H9 (cell line): ENCODE data around the gene PCSK6. TPM values are rescaled to one million over a fixed set of nuclear protein-coding genes. Genes with fewer than 3 reads are reported as not detected.

Experiments
- DNase-seq: peaks from one replicate; pipeline ENCODE4 v3.0.0-alpha.2; 2017
- H2AFZ ChIP-seq: one replicate; pipeline ENCODE4 v1.6.1; 2013; ENCODE audit warnings: mild to moderate bottlenecking, low read length, control low read depth, moderate library complexity
- H2AK5ac ChIP-seq: 2 replicates; pipeline ENCODE4 v1.6.1; 2013; ENCODE audit warnings: low read length, control low read depth, mixed read lengths; ENCODE audit not compliant: insufficient read length
- H2BK120ac ChIP-seq: one replicate; pipeline ENCODE4 v1.6.1; 2013; ENCODE audit warnings: low read depth, mild to moderate bottlenecking, low read length, control low read depth, inconsistent platforms; ENCODE audit not compliant: poor library complexity, severe bottlenecking
- H2BK12ac ChIP-seq: 2 replicates; pipeline ENCODE4 v1.6.1; 2013; ENCODE audit warnings: low read length, control low read depth, mixed read lengths, low read depth; ENCODE audit not compliant: insufficient read length
- H2BK15ac ChIP-seq: 2 replicates; pipeline ENCODE4 v1.6.1; 2013; ENCODE audit warnings: low read depth, low read length, control low read depth
- H2BK20ac ChIP-seq: one replicate; pipeline ENCODE4 v1.6.1; 2013; ENCODE audit warnings: low read depth, mild to moderate bottlenecking, low read length, control low read depth, inconsistent platforms; ENCODE audit not compliant: poor library complexity, severe bottlenecking
- H2BK5ac ChIP-seq: 2 replicates; pipeline ENCODE4 v1.6.1; 2013; ENCODE audit warnings: low read length, control low read depth, mixed read lengths; ENCODE audit not compliant: insufficient read length
- H3K14ac ChIP-seq: 2 replicates; pipeline ENCODE4 v1.6.1; 2013; ENCODE audit warnings: low read length, control low read depth; ENCODE audit not compliant: insufficient read depth
- H3K18ac ChIP-seq: 2 replicates; pipeline ENCODE4 v1.6.1; 2013; ENCODE audit warnings: low read depth, mild to moderate bottlenecking, mixed read lengths, low read length, control low read depth; ENCODE audit not compliant: insufficient read length
- H3K23ac ChIP-seq: 2 replicates; pipeline ENCODE4 v1.6.1; 2013; ENCODE audit warnings: low read length, control low read depth, mixed read lengths, low read depth; ENCODE audit not compliant: insufficient read length
- H3K23me2 ChIP-seq: 2 replicates; pipeline ENCODE4 v1.6.1; 2013; ENCODE audit warnings: low read depth, mild to moderate bottlenecking, mixed read lengths, low read length, control low read depth; ENCODE audit not compliant: insufficient read length, poor library complexity, severe bottlenecking
- H3K27ac ChIP-seq: 2 replicates; pipeline ENCODE4 v1.5.1; 2013; ENCODE audit warnings: low read length, control low read depth, mixed read lengths, low read depth; ENCODE audit not compliant: insufficient read length
- H3K27me3 ChIP-seq: 2 replicates; pipeline ENCODE4 v1.6.1; 2013; ENCODE audit warnings: low read length, control low read depth, inconsistent platforms; ENCODE audit not compliant: insufficient read depth
- H3K4ac ChIP-seq: 2 replicates; pipeline ENCODE4 v1.6.1; 2013; ENCODE audit warnings: low read depth, mild to moderate bottlenecking, control low read depth, inconsistent platforms, low read length, moderate library complexity
- H3K4me1 ChIP-seq: 2 replicates; pipeline ENCODE4 v1.6.1; 2013; ENCODE audit warnings: low read length, control low read depth, inconsistent platforms; ENCODE audit not compliant: insufficient read depth
- H3K4me2 ChIP-seq: 2 replicates; pipeline ENCODE4 v1.6.1; 2013; ENCODE audit warnings: low read length, control low read depth, mixed read lengths; ENCODE audit not compliant: insufficient read length, insufficient read depth
- H3K56ac ChIP-seq: 2 replicates; pipeline ENCODE4 v1.6.1; 2013; ENCODE audit warnings: low read depth, mild to moderate bottlenecking, mixed read lengths, low read length, control low read depth; ENCODE audit not compliant: insufficient read length
- H3K79me1 ChIP-seq: 2 replicates; pipeline ENCODE4 v1.6.1; 2013; ENCODE audit warnings: low read depth, mild to moderate bottlenecking, moderate library complexity, low read length, control low read depth, inconsistent platforms; ENCODE audit not compliant: insufficient read depth, poor library complexity, severe bottlenecking
- H3K79me2 ChIP-seq: 2 replicates; pipeline ENCODE4 v1.6.1; 2013; ENCODE audit warnings: low read length, control low read depth, inconsistent platforms; ENCODE audit not compliant: insufficient read depth
- H3K9ac ChIP-seq: 2 replicates; pipeline ENCODE4 v1.6.1; 2013; ENCODE audit warnings: low read length, control low read depth, mixed read lengths; ENCODE audit not compliant: insufficient read length; ENCODE audit errors: extremely low read depth
- H3K9me3 ChIP-seq: one replicate; pipeline ENCODE4 v1.6.1; 2013; ENCODE audit warnings: low read depth, low read length, inconsistent platforms; ENCODE audit not compliant: control insufficient read depth
- H3T11ph ChIP-seq: one replicate; pipeline ENCODE4 v1.6.1; 2013; ENCODE audit warnings: mild to moderate bottlenecking, low read length, control low read depth, inconsistent platforms
- H4K20me1 ChIP-seq: one replicate; pipeline ENCODE4 v1.6.1; 2013; ENCODE audit not compliant: control insufficient read depth, insufficient read length, insufficient read depth
- H4K5ac ChIP-seq: 2 replicates; pipeline ENCODE4 v1.6.1; 2013; ENCODE audit warnings: low read depth, mild to moderate bottlenecking, mixed read lengths, low read length, control low read depth; ENCODE audit not compliant: insufficient read length
- H4K8ac ChIP-seq: replicated peaks from 2 replicates; pipeline ENCODE4 v1.6.1; 2013; ENCODE audit warnings: low read length, control low read depth, mixed read lengths, low read depth; ENCODE audit not compliant: insufficient read length
- H4K91ac ChIP-seq: 2 replicates; pipeline ENCODE4 v1.6.1; 2013; ENCODE audit warnings: low read depth, mild to moderate bottlenecking, moderate library complexity, mixed read lengths, low read length, control low read depth; ENCODE audit not compliant: insufficient read length
- H3K27ac Mint-ChIP-seq, 3 experiments: 2 replicates in 2 of 3; 3 replicates in 1 of 3; pipeline ENCODE4 v1.8.0; 2020 to 2021; ENCODE audit warnings: mixed read lengths in 3 of 3, mild to moderate bottlenecking in 1 of 3, moderate library complexity in 1 of 3
- H3K27me3 Mint-ChIP-seq: 2 replicates; pipeline ENCODE4 v1.8.0; 2021; ENCODE audit warnings: low read depth, mild to moderate bottlenecking, moderate library complexity, mixed read lengths
- H3K36me3 Mint-ChIP-seq, 3 experiments: 2 replicates in 2 of 3; 3 replicates in 1 of 3; pipeline ENCODE4 v1.8.0; 2020 to 2021; ENCODE audit warnings: low read depth in 3 of 3, mixed read lengths in 3 of 3; ENCODE audit not compliant: insufficient read depth in 1 of 3
- H3K4me1 Mint-ChIP-seq, 2 experiments: 2 replicates each; pipeline ENCODE4 v1.8.0; 2020; ENCODE audit warnings: mixed read lengths in 2 of 2
- H3K4me3 Mint-ChIP-seq, 2 experiments: 2 replicates in 1 of 2; 3 replicates in 1 of 2; pipeline ENCODE4 v1.8.0; 2020 to 2021; ENCODE audit warnings: mild to moderate bottlenecking in 2 of 2, mixed read lengths in 2 of 2, moderate library complexity in 1 of 2
- H3K9me3 Mint-ChIP-seq, 2 experiments: 2 replicates in 1 of 2; 3 replicates in 1 of 2; pipeline ENCODE4 v1.8.0; 2020; ENCODE audit warnings: mild to moderate bottlenecking in 2 of 2, mixed read lengths in 2 of 2, moderate library complexity in 1 of 2
- CTCF ChIP-seq: fragments of 200-600 bp; sonication (generic); conservative IDR thresholded peaks from 3 replicates; pipeline ENCODE4 v1.8.0; 2021; ENCODE audit warnings: antibody characterized with exemption, mild to moderate bottlenecking
- WGBS: extraction: QIAGEN DNeasy Blood & Tissue Kit; methylation state at CpG from one replicate; pipeline ENCODE4 v1.1.7; 2013; ENCODE audit warnings: missing lambda C conversion rate, low lambda C conversion rate, mixed read lengths; ENCODE audit not compliant: insufficient read length; ENCODE audit errors: extremely low coverage; 5-methylcytosine and 5-hydroxymethylcytosine counted together
- total RNA-seq: library from RNA; stranded (reverse); gene quantifications from 2 replicates; pipeline ENCODE4 v1.2.1, GENCODE V29; 2021

Gene PCSK6
- total RNA-seq, 1 experiment from 2014 or later, result 4.0 TPM

- Histone ChIP-seq H3K9ac (no peak overlapping the region), H2BK5ac (no peak overlapping the region), H3K23ac (no peak overlapping the region), H4K20me1 (no peaks in the 10 kb centered on the region), H2BK15ac (no peak overlapping the region), H3K4ac (no peak overlapping the region), H3K79me1 (no peaks in the 10 kb centered on the region), H3K14ac (no peak overlapping the region), H4K8ac (no peak overlapping the region), H4K91ac (no peak overlapping the region), H3K4me2 (no peak overlapping the region), H4K5ac (no peak overlapping the region), H2BK120ac (no peak overlapping the region), H3K9me3 (no peaks in the 10 kb centered on the region), H3K18ac (no peak overlapping the region), H3K23me2 (no peaks in the 10 kb centered on the region), H3K56ac (no peak overlapping the region), H3K4me1 (no peaks in the 10 kb centered on the region), H3K79me2 (no peaks in the 10 kb centered on the region), H2BK20ac (no peak overlapping the region), H3T11ph (no peak overlapping the region), H3K27ac (no peak overlapping the region), H2BK12ac (no peak overlapping the region), H2AFZ (no peak overlapping the region), H2AK5ac (no peak overlapping the region), H3K27me3 (no peaks in the 10 kb centered on the region)
- Mint-ChIP-seq H3K27ac (no peak overlapping the region), H3K27me3 (no peaks in the 10 kb centered on the region; the same call in 1 of the 2 replicates), H3K4me3 (no peak overlapping the region), H3K36me3 (no peaks in the 10 kb centered on the region), H3K9me3 (no peaks in the 10 kb centered on the region; a peak in 1 of 5 replicates), H3K4me1 (peaks cover 0 to 4% of the 10 kb centered on the region in 2 experiments; a peak in 1 of 4 replicates)
- DNase-seq, result no peak
- no peak for TF ChIP-seq CTCF
- WGBS, result no CpG with 5 or more reads among the region's 20 CpGs
These were observed 180.7 kb downstream of the PCSK6 start for GRCh38 chr15:101308604-101309435.
